Stimulated activated CD8-positive, alpha-beta memory T cell treated with anti-CD3 and anti-CD28 coated beads, Interleukin-4, amount 100 ng/mL, for 4 hours (primary cell): ENCODE results near the gene DRC1.

ENCODE experiments used
- DNase-seq, 2 donors: peaks; one replicate each; pipeline ENCODE4 v3.0.0-alpha.2; 2020; ENCODE audit warnings: low read depth in 2 of 2, low spot score in 1 of 2

DRC1 gene

GRCh38 chr2:26396734-26397298 lies 4.9 kb upstream of the DRC1 start:
- peak in 1 of 2 donors; percentile 22 for DNase-seq

GRCh38 chr2:26399771-26400376 lies 1.8 kb upstream of the DRC1 start:
- no peak for DNase-seq

- no peak for DNase-seq
These were observed 997 bp upstream of the DRC1 start for GRCh38 chr2:26400723-26401122.

GRCh38 chr2:26407526-26407925 lies 5.8 kb downstream of the DRC1 start:
- no peak for DNase-seq

- DNase-seq, result no peak
These were observed 8.1 kb downstream of the DRC1 start for GRCh38 chr2:26409785-26410184.

- no peak for DNase-seq
These were observed 9.1 kb downstream of the DRC1 start for GRCh38 chr2:26410764-26411243.

- no peak for DNase-seq
These were observed 9.7 kb downstream of the DRC1 start for GRCh38 chr2:26411419-26411818.

- DNase-seq, result no peak
These were observed 10.5 kb downstream of the DRC1 start for GRCh38 chr2:26412091-26412673.

- no peak for DNase-seq
These were observed 12.6 kb downstream of the DRC1 start for GRCh38 chr2:26414311-26414710.

- DNase-seq, result no peak
These were observed 20.2 kb downstream of the DRC1 start for GRCh38 chr2:26421961-26422360.

GRCh38 chr2:26422947-26423629 lies 21.4 kb downstream of the DRC1 start:
- no peak for DNase-seq

GRCh38 chr2:26423750-26424149 lies 22.0 kb downstream of the DRC1 start:
- no peak for DNase-seq

- no peak for DNase-seq
These were observed 22.5 kb downstream of the DRC1 start for GRCh38 chr2:26424221-26424620.

GRCh38 chr2:26428846-26429245 lies 27.1 kb downstream of the DRC1 start:
- no peak for DNase-seq

- DNase-seq, result no peak
These were observed 28.3 kb downstream of the DRC1 start for GRCh38 chr2:26429779-26430578.

- no peak for DNase-seq
These were observed 29.1 kb downstream of the DRC1 start for GRCh38 chr2:26430826-26431225.

- DNase-seq, result no peak
These were observed 30.6 kb downstream of the DRC1 start for GRCh38 chr2:26432363-26432762.

- DNase-seq, result no peak
These were observed 31.1 kb downstream of the DRC1 start for GRCh38 chr2:26432859-26433258.

- DNase-seq, result no peak
These were observed 33.4 kb downstream of the DRC1 start for GRCh38 chr2:26435106-26435505.

- no peak for DNase-seq
These were observed 36.8 kb downstream of the DRC1 start for GRCh38 chr2:26438526-26438925.

GRCh38 chr2:26438926-26439325 lies 37.2 kb downstream of the DRC1 start:
- DNase-seq, result no peak
